GM12878 (cell line): Measurements from ENCODE around the gene SLC25A36. TPM values are rescaled to one million over a fixed set of nuclear protein-coding genes. Genes with fewer than 3 reads are reported as not detected.

ENCODE experiments used
- ATAC-seq: fragments of 200-7000 bp; cut with Tn5 transposase; 3 replicates; pipeline ENCODE4 v1.9.1; 2020; ENCODE audit warnings: mild to moderate bottlenecking, moderate library complexity
- BruUV-seq: library from RNA; stranded (reverse); fragments of 400-500 nt; replicated peaks from 2 replicates; lab custom pipeline; 2021; lab: Mats Ljungman, UMichigan
- CTCF ChIA-PET: fragments of 300-600 bp; sonication (Branson Sonifier 250); formaldehyde crosslinking; extraction: SDS; loops from one replicate; lab custom pipeline; 2021; ENCODE audit warnings: inconsistent platforms; lab: Yijun Ruan, JAX
- POLR2A ChIA-PET: fragments of 350-600 bp; formaldehyde crosslinking; extraction: SDS; loops from one replicate; lab custom pipeline; 2021; ENCODE audit warnings: inconsistent platforms; lab: Charles Lee
- RAD21 ChIA-PET: fragments of 300-600 bp; sonication (Branson Sonifier 250); formaldehyde crosslinking; loops from one replicate; lab custom pipeline; 2023; ENCODE audit warnings: antibody characterized with exemption; ENCODE audit not compliant: unreplicated experiment; lab: Charles Lee
- SMC1A ChIA-PET: fragments of 300-600 bp; sonication (Branson Sonifier 250); formaldehyde crosslinking; loops from one replicate; lab custom pipeline; 2023; ENCODE audit not compliant: unreplicated experiment, uncharacterized antibody; lab: Charles Lee
- DNase-seq: peaks from one replicate; pipeline ENCODE4 v3.0.0-alpha.2; 2011; ENCODE audit warnings: low read depth, low spot score
- FAIRE-seq: peaks from 3 replicates; lab custom pipeline; 2011; peaks lifted over from hg19 to GRCh38; lab: Jason Lieb, UNC
- H2AFZ ChIP-seq: 2 replicates; pipeline ENCODE4 v1.6.0; 2011; ENCODE audit warnings: low read depth, low read length, control low read depth; ENCODE audit not compliant: control insufficient read depth
- H3K27ac ChIP-seq: 2 replicates; pipeline ENCODE4 v1.5.1; 2011; ENCODE audit warnings: control low read depth; ENCODE audit not compliant: control insufficient read depth, insufficient read depth
- H3K27me3 ChIP-seq, 2 experiments: replicated peaks in 1 of 2; 2 replicates each; pipeline versions ENCODE4 v1.6.0 to v1.6.1; 2011; ENCODE audit warnings: low read length in 1 of 2; ENCODE audit not compliant: control insufficient read depth in 2 of 2, insufficient read depth in 2 of 2
- H3K36me3 ChIP-seq, 2 experiments: 2 replicates each; pipeline ENCODE4 v1.5.1; 2011; ENCODE audit warnings: low read length in 1 of 2; ENCODE audit not compliant: control insufficient read depth in 2 of 2, insufficient read depth in 2 of 2
- H3K4me1 ChIP-seq: 2 replicates; pipeline ENCODE4 v1.6.1; 2011; ENCODE audit warnings: mild to moderate bottlenecking, low read length, moderate library complexity, mixed read lengths; ENCODE audit not compliant: control insufficient read depth, insufficient read depth
- H3K4me2 ChIP-seq: 2 replicates; pipeline ENCODE4 v1.6.0; 2011; ENCODE audit warnings: control low read depth; ENCODE audit not compliant: control insufficient read depth, insufficient read depth
- H3K4me3 ChIP-seq: fragments of 200-600 bp; sonication (generic); 2 replicates; pipeline ENCODE4 v1.5.1; 2016
- H3K79me2 ChIP-seq: 2 replicates; pipeline ENCODE4 v1.6.0; 2011; ENCODE audit warnings: low read length; ENCODE audit not compliant: control insufficient read depth, insufficient read depth
- H3K9ac ChIP-seq: 2 replicates; pipeline ENCODE4 v1.8.0; 2011; ENCODE audit warnings: low read length, control low read depth, mixed read lengths; ENCODE audit not compliant: control insufficient read depth, insufficient read depth
- H3K9me3 ChIP-seq: replicated peaks from 3 replicates; pipeline ENCODE4 v1.5.1; 2011; ENCODE audit warnings: mild to moderate bottlenecking, low read length; ENCODE audit not compliant: control insufficient read depth, insufficient read depth
- H4K20me1 ChIP-seq: 2 replicates; pipeline ENCODE4 v1.6.0; 2011; ENCODE audit not compliant: control insufficient read depth, insufficient read depth
- CREB1 ChIP-seq: IDR thresholded peaks from 2 replicates; pipeline ENCODE4 v1.6.1; 2012; ENCODE audit warnings: low read depth, mild to moderate bottlenecking, inconsistent platforms
- FOS ChIP-seq: IDR thresholded peaks from 3 replicates; pipeline ENCODE4 v1.6.1; 2011; ENCODE audit warnings: borderline replicate concordance; ENCODE audit not compliant: insufficient read length; ENCODE audit errors: extremely low read depth
- IKZF1 ChIP-seq: fragments of 450-650 bp; conservative IDR thresholded peaks from 2 replicates; pipeline ENCODE4 v1.6.1; 2017; ENCODE audit warnings: antibody characterized with exemption, mild to moderate bottlenecking
- IKZF2 ChIP-seq, 2 experiments: fragments of 450-650 bp; IDR thresholded peaks; 2 replicates each; pipeline ENCODE4 v1.6.1; 2017; ENCODE audit warnings: mild to moderate bottlenecking in 2 of 2, moderate library complexity in 2 of 2
- NR2C1 ChIP-seq: fragments of 450-650 bp; IDR thresholded peaks from 2 replicates; pipeline ENCODE4 v1.6.1; 2017; ENCODE audit warnings: antibody characterized with exemption, mild to moderate bottlenecking, moderate library complexity
- SIN3A ChIP-seq: IDR thresholded peaks from 2 replicates; pipeline ENCODE4 v1.6.1; 2012; ENCODE audit warnings: low read depth, low read length, improper control_type of control experiment
- TCF3 ChIP-seq: IDR thresholded peaks from 2 replicates; pipeline ENCODE4 v1.6.1; 2012; ENCODE audit warnings: low read depth, mild to moderate bottlenecking, low read length, borderline replicate concordance; ENCODE audit not compliant: insufficient read depth
- ZBED1 ChIP-seq: IDR thresholded peaks from 2 replicates; pipeline ENCODE4 v1.6.1; 2016; ENCODE audit warnings: borderline replicate concordance
- ZNF217 ChIP-seq: fragments of 450-650 bp; IDR thresholded peaks from 2 replicates; pipeline ENCODE4 v1.6.1; 2017; ENCODE audit warnings: antibody characterized with exemption, mild to moderate bottlenecking
- WGBS: methylation state at CpG from one replicate; pipeline ENCODE4 v1.1.6; 2016; ENCODE audit warnings: low lambda C conversion rate; ENCODE audit not compliant: insufficient replicate concordance, insufficient coverage; ENCODE audit errors: missing lambda C conversion rate; 5-methylcytosine and 5-hydroxymethylcytosine counted together
- in situ Hi-C: fragments of 300-500 bp; cut with MboI; formaldehyde crosslinking; loops from 9 replicates; pipeline ENCODE4 v1.14.3; 2018; ENCODE audit warnings: mixed read lengths
- intact Hi-C: fragments of 100-400 bp; cut with micrococcal nuclease; formaldehyde crosslinking; loops from one replicate; pipeline ENCODE4 v1.14.2; 2022; ENCODE audit not compliant: unreplicated experiment
- polyA plus RNA-seq, 11 experiments: library from polyadenylated mRNA; depleted of rRNA in 4 of 11; unstranded in 6 of 11; stranded (reverse) in 5 of 11; fragments of >200 nt; fragmentation: Nextera tagmentation in 4 of 11; fragmentation: Illumina TruSeq in 1 of 11; extraction: Ambion mirVana in 4 of 11; extraction: Trizol in 1 of 11; gene quantifications; 1 replicate in 1 of 11; 2 replicates in 10 of 11; pipeline versions ENCODE4 v1.2.1 to v1.2.3, GENCODE V29; 2011 to 2016; ENCODE audit warnings: inconsistent platforms in 2 of 11, missing spikeins in 2 of 11, low read depth in 1 of 11
- total RNA-seq, 4 experiments: library from RNA; depleted of rRNA in 3 of 4; stranded (reverse); fragments of >200 nt in 3 of 4; fragmentation: Illumina TruSeq in 1 of 4; extraction: Trizol in 1 of 4; gene quantifications; 2 replicates each; pipeline versions ENCODE4 v1.2.1 to v1.2.3, GENCODE V29; 2013 to 2021
- TF ChIP-seq, protein P1 (sequence below): fragments of 450-650 bp; IDR thresholded peaks from 2 replicates; pipeline ENCODE4 v1.6.1; 2016; ENCODE audit warnings: mild to moderate bottlenecking

SLC25A36 gene
- total and polyA plus RNA-seq, 10 of the 15 experiments (the other 5 are each of a cell fraction or from before 2014, with no cell fraction given) = 13.0 to 183 (median 47.7) TPM

DNA sequence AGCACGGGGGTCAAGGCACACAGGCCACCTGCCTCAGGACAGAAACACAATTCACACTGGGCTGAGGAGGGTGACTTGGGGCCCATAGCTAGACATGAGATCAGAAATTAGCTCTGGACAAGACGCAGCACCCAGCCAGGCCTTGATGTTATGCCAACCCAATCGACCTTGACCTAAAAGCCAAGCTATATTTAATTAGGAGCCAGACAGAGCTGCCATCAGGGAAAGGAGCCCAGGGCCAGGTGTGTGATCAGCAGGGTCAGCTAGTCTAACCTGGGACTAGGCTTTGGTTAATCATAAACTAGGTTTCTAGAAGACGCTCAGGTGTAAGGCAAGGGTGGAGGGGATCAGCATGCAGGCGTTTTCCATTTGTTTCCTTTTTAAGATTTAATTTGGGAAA lies 23.9 kb upstream of the SLC25A36 start:
- Histone ChIP-seq H3K4me1 (no peaks in the 10 kb centered on the region), H2AFZ (no peak overlapping the region), H3K27me3 (no peaks in the 10 kb centered on the region), H3K79me2 (no peaks in the 10 kb centered on the region), H3K27ac (no peak overlapping the region), H3K4me3 (no peak overlapping the region)
- no TSS peak for BruUV-seq
- ChIA-PET POLR2A (no interaction called here), SMC1A (no interaction called here), CTCF (interaction anchor here (1.3 to 1.9 kb wide), 3 partner anchors 12 to 56 kb away, joined by 3 to 6 read pairs (median 3); no protein-coding TSS in a partner anchor)
- DNase-seq = no peak
- in situ Hi-C loops = no loop called here
- WGBS = 26% methylated on average over 5 of the region's 5 CpGs
- no peak for FAIRE-seq
- no peak for ATAC-seq
- intact Hi-C loops = no loop called here
- TF ChIP-seq TCF3 (no peak), NR2C1 (no peak), SIN3A (no peak), IKZF2 (IDR thresholded peaks at IDR 0.05) (no peak), FOS (no peak), ZBED1 (no peak), CREB1 (no peak), IKZF1 (no peak), ZNF217 (no peak)
- TF ChIP-seq, protein P1, sequence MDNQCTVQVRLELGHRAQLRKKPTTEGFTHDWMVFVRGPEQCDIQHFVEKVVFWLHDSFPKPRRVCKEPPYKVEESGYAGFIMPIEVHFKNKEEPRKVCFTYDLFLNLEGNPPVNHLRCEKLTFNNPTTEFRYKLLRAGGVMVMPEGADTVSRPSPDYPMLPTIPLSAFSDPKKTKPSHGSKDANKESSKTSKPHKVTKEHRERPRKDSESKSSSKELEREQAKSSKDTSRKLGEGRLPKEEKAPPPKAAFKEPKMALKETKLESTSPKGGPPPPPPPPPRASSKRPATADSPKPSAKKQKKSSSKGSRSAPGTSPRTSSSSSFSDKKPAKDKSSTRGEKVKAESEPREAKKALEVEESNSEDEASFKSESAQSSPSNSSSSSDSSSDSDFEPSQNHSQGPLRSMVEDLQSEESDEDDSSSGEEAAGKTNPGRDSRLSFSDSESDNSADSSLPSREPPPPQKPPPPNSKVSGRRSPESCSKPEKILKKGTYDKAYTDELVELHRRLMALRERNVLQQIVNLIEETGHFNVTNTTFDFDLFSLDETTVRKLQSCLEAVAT = no peak
- TF ChIP-seq, all 136 proteins: peak for 0
- RAD21 ChIA-PET = no interaction called here
- no peak overlapping the region for H3K9ac ChIP-seq
- H4K20me1 ChIP-seq = no peaks in the 10 kb centered on the region
- no peaks in the 10 kb centered on the region for H3K9me3 ChIP-seq
- no peaks in the 10 kb centered on the region for H3K36me3 ChIP-seq
- H3K4me2 ChIP-seq = no peak overlapping the region
